Testis (tissue), 3 donors: ENCODE results near the gene FOCAD. TPM values are rescaled to one million over a fixed set of nuclear protein-coding genes. Genes with fewer than 3 reads are reported as not detected.

Experiments used
- DNase-seq: peaks from one replicate; pipeline ENCODE4 v3.0.0-alpha.2; 2019
- H3K27ac ChIP-seq, 2 donors: fragments of 200-600 bp; sonication (generic); one replicate each; pipeline ENCODE4 v1.5.1; 2019
- H3K27me3 ChIP-seq: fragments of 200-600 bp; sonication (generic); one replicate; pipeline ENCODE4 v1.5.1; 2019
- H3K36me3 ChIP-seq: fragments of 200-600 bp; sonication (generic); one replicate; pipeline ENCODE4 v1.5.1; 2017; ENCODE audit warnings: low read depth; ENCODE audit errors: missing control alignments
- H3K4me1 ChIP-seq: fragments of 200-600 bp; sonication (generic); one replicate; pipeline ENCODE4 v1.5.1; 2019
- H3K4me3 ChIP-seq, 2 donors: fragments of 200-600 bp; sonication (generic); one replicate each; pipeline ENCODE4 v1.5.1; 2017 to 2019
- H3K9me3 ChIP-seq: fragments of 200-600 bp; sonication (generic); one replicate; pipeline ENCODE4 v1.5.1; 2017
- POLR2A ChIP-seq: fragments of 450-650 bp; IDR thresholded peaks from one replicate; pipeline ENCODE4 v1.6.1; 2017; ENCODE audit warnings: antibody characterized with exemption, mild to moderate bottlenecking, moderate library complexity
- WGBS, 2 donors: methylation state at CpG; one replicate each; pipeline ENCODE4 v1.1.5; 2018; 5-methylcytosine and 5-hydroxymethylcytosine counted together
- intact Hi-C: fragments of 100-400 bp; cut with DNase I; formaldehyde crosslinking; loops from one replicate; pipeline ENCODE4 v1.15.1; 2023; ENCODE audit warnings: low total_unique reads
- polyA plus RNA-seq: library from polyadenylated mRNA; stranded (reverse); fragments of 350-450 nt; fragmentation: Illumina TruSeq; extraction: RNeasy Lipid Tissue Mini Kit (QIAGEN cat#74804); gene quantifications from one replicate; pipeline ENCODE4 v1.2.3, GENCODE V29; 2014; ENCODE audit warnings: low read depth, low replicate concordance; ENCODE audit not compliant: insufficient read depth
- total RNA-seq, 2 donors: library from RNA; depleted of rRNA; stranded (reverse); fragments of >200 nt; gene quantifications; one replicate each; pipeline ENCODE4 v1.2.3, GENCODE V29; 2016
- TF ChIP-seq, protein P1 (sequence below), 3 experiments: fragments of 450-650 bp in 2 of 3; fragments of 200-600 bp in 1 of 3; sonication (generic) in 1 of 3; IDR thresholded peaks; one replicate each; pipeline ENCODE4 v1.5.1; 2016 to 2019; ENCODE audit warnings: antibody characterized with exemption in 3 of 3, mild to moderate bottlenecking in 2 of 3, moderate library complexity in 1 of 3

FOCAD gene
- total and polyA plus RNA-seq, 3 donors from 2014 or later = 26.6 to 45.4 (median 38.7) TPM

DNA sequence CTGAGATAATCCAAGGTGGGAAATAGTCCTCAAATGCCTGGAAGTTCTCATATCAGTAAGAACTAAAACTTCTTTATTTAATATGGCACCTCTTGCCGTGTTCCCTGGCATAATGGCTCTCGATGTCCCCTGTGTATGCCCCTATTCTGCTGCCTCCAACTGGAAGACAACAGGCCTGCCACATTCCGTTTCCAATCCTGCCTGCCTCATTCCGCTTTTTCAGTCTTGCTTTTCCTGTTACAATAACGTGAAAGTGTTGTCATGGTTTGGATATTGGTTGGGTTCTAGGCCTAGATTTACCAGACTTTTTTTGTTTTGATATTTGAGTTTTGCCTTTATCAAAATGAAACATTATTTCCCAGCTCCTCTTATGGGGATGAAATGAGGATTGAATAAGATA lies 98.2 kb downstream of the FOCAD start:
- Histone ChIP-seq H3K4me1 (no peaks in the 10 kb centered on the region), H3K9me3 (no peaks in the 10 kb centered on the region), H3K4me3 (no peak overlapping the region), H3K27ac (no peak overlapping the region), H3K27me3 (no peaks in the 10 kb centered on the region), H3K36me3 (no peaks in the 10 kb centered on the region)
- intact Hi-C loops = loop anchor here (5.0 kb wide), 1 partner anchor 1745 kb away; no protein-coding TSS in a partner anchor
- no peak for DNase-seq
- TF ChIP-seq, protein P1, sequence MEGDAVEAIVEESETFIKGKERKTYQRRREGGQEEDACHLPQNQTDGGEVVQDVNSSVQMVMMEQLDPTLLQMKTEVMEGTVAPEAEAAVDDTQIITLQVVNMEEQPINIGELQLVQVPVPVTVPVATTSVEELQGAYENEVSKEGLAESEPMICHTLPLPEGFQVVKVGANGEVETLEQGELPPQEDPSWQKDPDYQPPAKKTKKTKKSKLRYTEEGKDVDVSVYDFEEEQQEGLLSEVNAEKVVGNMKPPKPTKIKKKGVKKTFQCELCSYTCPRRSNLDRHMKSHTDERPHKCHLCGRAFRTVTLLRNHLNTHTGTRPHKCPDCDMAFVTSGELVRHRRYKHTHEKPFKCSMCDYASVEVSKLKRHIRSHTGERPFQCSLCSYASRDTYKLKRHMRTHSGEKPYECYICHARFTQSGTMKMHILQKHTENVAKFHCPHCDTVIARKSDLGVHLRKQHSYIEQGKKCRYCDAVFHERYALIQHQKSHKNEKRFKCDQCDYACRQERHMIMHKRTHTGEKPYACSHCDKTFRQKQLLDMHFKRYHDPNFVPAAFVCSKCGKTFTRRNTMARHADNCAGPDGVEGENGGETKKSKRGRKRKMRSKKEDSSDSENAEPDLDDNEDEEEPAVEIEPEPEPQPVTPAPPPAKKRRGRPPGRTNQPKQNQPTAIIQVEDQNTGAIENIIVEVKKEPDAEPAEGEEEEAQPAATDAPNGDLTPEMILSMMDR (IDR thresholded peaks at IDR 0.05) = no peak
- 86 to 93% methylated on average over 5 of the region's 5 CpGs for WGBS, 2 donors

- no peak overlapping the region for H3K27ac ChIP-seq
- H3K27me3 ChIP-seq = no peaks in the 10 kb centered on the region
- no peak for DNase-seq
- H3K36me3 ChIP-seq = no peaks in the 10 kb centered on the region
- no peaks in the 10 kb centered on the region for H3K4me1 ChIP-seq
- 93% methylated on average over 3 of the region's 3 CpGs for WGBS, 2 donors
- H3K4me3 ChIP-seq = no peak overlapping the region
- no peaks in the 10 kb centered on the region for H3K9me3 ChIP-seq
- no peak for TF ChIP-seq POLR2A
- TF ChIP-seq, protein P1 (IDR thresholded peaks at IDR 0.05) = no peak
- intact Hi-C loops = loop anchor here (5.0 kb wide), 1 partner anchor 1746 kb away; no protein-coding TSS in a partner anchor
These were observed 99.3 kb downstream of the FOCAD start for GRCh38 chr9:20783057-20784038.

DNA sequence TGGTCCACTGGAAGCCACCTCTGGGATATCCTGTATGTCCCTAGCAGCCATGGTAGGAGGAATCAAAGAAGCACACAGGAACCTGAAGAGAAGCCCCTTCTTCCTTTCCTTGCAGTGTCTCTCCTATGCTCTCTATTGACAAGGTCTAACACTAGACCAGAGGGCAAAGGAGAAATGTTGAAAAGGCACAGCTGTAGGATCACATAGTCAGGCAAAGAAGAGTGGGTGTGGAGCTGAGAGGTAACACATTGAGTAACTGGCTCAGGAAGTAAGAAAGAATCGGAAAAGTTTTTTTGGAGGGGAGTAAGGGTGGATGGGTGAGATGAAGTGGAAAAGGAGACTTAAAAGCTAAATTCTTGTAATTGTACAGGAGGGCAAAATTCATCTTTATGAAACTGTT lies 100.1 kb downstream of the FOCAD start:
- Histone ChIP-seq H3K4me1 (no peaks in the 10 kb centered on the region), H3K4me3 (no peak overlapping the region), H3K27me3 (no peaks in the 10 kb centered on the region), H3K9me3 (no peaks in the 10 kb centered on the region), H3K36me3 (no peaks in the 10 kb centered on the region), H3K27ac (no peak overlapping the region)
- no peak for DNase-seq
- TF ChIP-seq, protein P1 (IDR thresholded peaks at IDR 0.05) = no peak
- no peak for TF ChIP-seq POLR2A
- WGBS, 2 donors = 91 to 97% methylated on average over 1 of the region's 1 CpG
- intact Hi-C loops = loop anchor here (5.0 kb wide), 1 partner anchor 1747 kb away; no protein-coding TSS in a partner anchor

DNA sequence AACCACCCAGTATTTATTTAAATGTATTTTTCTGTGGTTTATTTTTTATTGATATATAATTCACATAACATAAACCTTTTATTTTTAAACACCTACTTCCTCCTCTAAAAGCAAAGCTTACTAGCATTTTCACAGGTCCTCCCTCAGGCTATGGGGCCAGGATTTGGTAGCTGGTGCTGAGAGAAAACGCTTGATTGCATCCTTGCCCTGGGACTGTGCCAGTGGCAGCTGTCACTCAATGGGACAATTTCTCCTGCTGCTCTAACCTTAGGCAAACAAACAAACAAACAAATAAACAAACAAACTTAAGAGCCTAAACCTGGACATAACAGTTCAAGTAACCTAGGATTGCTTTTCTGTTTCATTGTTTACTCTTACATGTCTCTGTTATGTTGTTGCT lies 102.7 kb downstream of the FOCAD start:
- no peak for DNase-seq
- intact Hi-C loops = no loop called here
- 0 to 88% methylated on average over 1 of the region's 1 CpG for WGBS, 2 donors

More for the DNA sequence above, 102.7 kb downstream of the FOCAD start:
- H3K4me1 ChIP-seq = no peaks in the 10 kb centered on the region
- H3K27ac ChIP-seq = no peak overlapping the region
- no peak for TF ChIP-seq POLR2A
- TF ChIP-seq, protein P1 (IDR thresholded peaks at IDR 0.05) = no peak
- H3K36me3 ChIP-seq = no peaks in the 10 kb centered on the region
- H3K27me3 ChIP-seq = no peaks in the 10 kb centered on the region
- no peak overlapping the region for H3K4me3 ChIP-seq
- H3K9me3 ChIP-seq = no peaks in the 10 kb centered on the region
